GM19023 (cell line): ENCODE results near the gene PTPRT.
"Not testable (repeated sequence)": the region's sequence is repeated elsewhere in the genome, so short reads cannot be mapped to it uniquely, and the experiment has no call there.

ENCODE experiments used
- ATAC-seq: cut with Tn5 transposase; IDR thresholded peaks from one replicate; pipeline ENCODE4 v1.9.1; 2021; ENCODE audit warnings: mild to moderate bottlenecking, moderate library complexity; ENCODE audit not compliant: unreplicated experiment

Gene PTPRT

DNA sequence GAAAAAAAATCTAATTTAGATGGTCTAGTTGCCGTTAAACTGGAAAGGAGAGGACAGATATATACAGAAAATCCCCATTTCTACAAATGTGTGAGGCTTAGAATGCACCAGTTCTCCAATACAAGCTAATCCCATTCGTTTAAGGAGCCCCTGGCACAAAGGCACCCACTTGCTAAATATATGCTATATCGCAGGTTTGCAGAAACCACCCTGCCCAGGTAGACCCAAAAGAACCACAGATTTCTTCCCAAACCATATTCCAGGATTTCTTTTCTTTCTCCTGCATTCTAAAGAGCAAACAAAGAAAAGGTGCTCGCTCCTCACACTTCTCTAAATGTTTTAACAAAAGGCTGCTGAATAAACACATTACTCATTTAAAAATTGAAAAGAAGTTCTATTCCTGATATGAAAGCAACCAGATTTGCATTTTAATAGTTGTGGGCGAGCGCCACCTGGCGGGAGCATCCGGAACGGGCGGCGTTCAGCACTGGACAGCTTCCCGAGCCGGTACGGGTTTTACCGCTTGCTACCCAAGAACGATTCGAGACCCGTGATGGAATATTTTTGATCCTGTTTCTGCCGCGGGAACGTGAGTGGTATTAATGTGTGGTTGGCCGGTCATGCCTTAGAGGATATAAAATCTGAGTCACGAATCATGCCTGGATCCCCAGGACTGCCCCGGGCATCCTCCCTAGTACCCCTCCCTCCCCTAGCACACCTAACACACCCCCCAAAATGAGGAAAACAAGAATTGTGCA, 2.1 kb downstream of the PTPRT start:
- ATAC-seq: no peak

DNA sequence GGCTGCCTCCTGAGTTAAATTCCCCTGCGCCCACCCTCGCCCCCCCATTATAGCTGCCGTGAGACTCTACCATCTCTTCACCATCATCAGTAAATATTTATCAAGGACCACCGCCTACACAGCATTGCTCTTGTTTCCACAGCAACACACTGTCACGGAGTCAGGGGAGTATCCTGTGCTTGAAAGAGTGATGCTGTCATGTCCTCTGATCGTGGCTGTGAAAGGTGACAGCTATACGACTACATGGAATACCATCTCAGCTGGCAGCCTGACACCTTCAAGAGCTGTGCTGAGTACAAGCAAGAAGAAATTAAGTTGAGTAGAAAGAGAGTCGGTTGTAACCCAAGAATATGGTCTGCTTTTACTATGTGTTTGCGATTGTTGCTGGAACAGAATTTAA, 3.4 kb downstream of the PTPRT start:
- ATAC-seq: no peak

DNA sequence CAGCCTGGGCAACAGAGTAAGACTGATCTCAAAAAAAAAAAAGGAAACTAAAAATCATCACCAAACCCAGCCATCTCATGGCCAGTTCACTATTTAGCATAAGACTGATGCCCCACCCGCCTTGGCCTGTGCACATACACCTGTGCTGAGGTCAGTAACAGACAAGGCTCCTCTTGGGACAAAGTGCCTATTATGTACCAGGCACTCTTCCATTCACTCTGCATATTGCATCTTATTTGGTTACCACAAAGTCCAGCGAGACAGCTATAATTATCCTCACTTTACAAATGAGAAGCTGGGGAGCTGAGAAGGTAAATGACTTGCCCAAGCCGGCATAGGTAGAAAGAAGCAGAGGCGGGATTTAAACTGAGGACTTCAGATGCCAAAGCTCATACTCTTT, 3.8 kb downstream of the PTPRT start:
- no peak for ATAC-seq

DNA sequence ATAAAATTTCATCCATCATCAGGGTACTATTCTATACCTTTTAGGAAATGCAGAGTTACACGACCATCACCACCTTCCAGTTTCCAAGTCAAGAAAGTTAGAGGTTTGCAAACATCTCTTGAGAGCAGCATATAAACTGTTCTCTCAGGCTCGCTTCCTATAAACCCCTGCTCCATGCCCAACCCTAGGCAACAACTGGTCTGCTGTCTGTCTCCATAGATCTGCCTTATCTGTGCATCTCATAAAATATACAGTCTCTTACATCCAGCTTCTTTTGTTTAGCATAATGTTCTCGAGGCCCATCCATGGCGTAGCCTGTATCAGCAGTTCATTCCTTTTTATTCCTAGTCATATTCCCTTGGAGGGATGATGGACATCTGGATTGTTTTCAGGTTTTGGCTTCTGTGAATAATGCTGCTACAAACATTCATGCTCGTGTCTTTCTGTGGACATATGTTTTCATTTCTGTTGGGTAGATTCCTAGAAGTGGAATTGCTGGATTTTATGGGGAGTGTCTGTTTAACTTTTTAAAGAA, 6.1 kb downstream of the PTPRT start:
- no peak for ATAC-seq

DNA sequence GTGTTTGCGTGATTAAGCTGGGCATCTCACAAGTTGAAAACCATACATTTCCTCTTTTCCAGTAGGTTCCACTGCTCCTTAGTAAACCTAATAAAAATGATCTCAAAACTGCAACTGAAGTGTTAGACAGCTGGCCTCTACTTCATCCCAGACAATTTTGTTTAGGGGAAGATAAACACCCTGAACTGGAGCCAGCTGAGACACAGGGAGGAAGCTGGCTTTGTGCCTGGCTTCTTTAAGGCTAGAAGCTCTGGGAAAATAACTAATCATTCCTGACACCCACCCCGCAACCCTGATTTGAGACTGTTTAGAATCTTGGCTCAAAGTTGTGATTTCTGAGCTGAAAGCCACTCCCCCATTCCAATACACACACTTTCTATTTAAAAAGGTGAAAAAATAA, 11.6 kb downstream of the PTPRT start:
- ATAC-seq: no peak

DNA sequence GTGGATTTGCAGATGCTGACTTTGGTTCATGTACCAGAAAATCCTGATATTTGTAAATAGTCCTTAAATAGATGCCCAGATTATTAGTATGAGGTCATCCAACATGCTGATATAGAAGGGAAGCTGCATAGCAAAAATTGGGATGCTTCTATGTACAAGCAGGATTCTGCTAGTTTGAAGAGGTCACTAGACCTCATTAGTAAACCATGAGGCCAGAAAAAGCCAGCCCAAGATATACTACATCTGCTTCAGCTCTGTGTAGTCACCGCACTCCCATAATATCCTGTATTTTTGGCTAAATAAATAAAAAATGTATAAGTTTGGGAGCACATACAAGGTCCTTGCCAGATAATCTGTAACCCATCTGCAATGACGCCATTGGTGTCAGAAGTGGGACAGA, 13.0 kb downstream of the PTPRT start:
- no peak for ATAC-seq

DNA sequence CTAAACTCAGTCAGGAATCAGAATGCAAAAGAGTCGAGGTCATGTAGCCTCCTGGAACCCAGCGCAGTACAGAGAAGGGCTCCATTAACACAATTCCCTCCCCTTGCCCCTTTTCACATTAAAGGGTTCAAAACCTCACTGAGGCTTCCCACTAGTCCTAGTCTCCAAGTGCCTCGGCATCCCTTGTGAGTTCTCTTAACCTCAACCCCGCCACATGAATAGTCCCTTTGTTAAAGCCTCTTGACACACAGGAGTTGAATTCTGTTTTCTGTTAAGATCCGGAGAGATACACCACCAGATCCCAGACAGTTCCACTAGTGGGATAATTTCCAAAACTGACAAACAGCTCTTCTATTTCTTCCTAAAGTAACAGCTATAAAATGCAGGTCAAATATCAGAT, 17.8 kb downstream of the PTPRT start:
- ATAC-seq: no peak

DNA sequence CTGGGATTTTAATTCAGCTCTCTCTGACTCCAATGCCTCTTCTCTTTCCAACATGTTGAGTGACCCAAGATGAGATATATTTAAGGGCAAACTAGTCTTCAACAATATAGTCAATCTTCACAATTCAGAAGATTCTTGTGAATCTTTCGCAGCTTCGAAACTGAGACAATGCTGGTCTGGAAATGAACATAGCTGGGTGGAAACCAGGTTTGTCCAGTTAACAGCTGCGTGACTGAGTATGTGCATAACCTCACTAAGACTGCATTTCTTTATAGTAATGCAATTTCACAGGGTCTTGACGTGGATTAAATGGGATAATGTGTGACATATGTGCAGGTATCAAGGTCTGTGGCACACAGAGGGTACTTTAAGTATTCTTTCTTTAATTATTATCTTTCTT, 18.9 kb downstream of the PTPRT start:
- no peak for ATAC-seq

DNA sequence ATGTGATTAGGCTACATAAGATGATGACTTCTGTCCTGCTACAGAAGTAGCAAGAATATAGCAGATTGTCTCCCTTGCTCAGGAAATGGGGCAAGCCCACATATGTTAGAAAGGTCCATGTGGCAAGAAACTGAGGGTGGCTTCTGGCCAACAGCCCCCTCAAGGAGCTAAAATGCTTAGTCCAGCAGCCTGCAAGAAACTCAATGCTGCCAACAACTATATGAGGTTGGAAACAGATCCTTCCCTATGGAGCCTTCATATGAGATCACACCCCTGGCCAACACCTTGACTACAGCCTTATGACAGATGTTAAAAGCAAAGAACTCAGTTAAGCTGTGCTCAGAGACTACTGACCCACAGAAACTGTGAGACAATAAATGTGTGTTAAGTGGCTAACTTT, 22.1 kb downstream of the PTPRT start:
- no peak for ATAC-seq

DNA sequence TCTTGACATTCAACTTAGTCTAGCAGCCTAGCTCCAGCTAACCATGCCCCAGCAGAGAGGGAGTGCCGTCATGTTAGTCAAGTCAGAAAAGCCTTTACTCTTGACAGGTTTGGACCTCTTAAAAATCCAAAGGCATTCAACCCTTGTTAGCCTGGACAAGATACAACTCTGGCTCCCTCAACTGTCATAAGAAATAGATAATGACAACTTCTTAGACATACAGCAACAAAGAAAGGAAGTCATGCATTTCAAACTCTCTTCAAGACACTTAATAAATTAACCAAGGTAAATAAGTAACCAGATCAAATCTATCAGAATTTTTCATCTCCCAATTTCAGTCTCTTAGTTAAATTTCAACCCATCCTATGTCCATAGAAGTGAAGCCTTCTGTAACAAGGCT, 22.7 kb downstream of the PTPRT start:
- no peak for ATAC-seq

DNA sequence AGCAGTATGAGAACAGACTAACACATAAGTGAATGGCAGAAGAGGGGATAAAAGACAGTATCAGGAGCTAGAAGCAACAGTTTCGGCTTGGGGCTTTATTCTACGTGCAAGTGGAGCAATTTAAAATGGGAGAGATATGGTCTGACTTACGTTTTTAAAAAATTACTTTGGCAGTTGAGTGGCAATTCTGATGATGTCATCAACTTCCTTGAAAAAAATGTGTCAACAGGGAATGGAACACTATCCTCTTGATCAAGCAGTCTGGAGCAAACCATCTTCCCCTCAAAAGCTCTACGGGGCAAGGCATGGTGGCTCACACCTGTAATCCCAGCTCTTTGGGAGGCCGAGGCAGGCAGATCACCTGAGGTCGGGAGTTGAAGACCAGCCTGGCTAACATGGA, 24.1 kb downstream of the PTPRT start:
- no peak for ATAC-seq

DNA sequence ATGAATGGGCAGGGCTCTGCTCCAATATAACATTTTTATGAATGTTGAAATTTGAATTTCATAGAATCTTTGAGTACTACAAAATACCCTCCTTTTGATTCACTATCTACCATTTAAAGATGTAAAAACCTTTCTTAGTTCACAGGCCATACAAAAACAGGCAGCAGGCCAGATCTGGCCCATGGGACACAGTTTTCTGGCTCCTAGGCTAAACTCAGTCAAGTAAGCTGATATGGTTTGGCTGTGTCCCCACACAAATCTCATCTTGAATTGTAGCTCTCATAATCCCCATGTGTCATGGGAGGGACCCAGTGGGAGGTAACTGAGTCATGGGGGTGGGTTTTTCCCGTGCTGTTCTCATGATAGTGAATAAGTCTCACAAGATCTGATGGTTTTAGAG, 25.0 kb downstream of the PTPRT start:
- not testable (repeated sequence) for ATAC-seq

DNA sequence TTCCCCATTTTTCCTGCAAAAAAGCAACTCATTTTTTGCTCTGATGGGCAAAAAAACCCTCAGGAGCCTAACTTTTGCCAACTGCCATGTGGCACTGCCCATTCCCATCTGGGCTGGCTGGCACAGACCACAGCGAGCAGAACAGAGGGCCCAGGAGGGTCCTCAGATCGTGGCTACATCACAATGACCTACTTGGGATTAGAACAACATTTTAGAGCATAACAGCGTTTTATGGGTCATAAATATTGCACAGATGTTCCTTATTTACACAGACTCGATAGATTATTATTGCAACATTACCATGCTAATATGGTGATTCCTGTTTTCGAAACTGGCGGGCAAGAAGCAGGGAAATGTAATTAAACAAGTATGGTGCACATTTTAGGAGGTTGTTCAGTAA, 28.0 kb downstream of the PTPRT start:
- ATAC-seq: no peak

DNA sequence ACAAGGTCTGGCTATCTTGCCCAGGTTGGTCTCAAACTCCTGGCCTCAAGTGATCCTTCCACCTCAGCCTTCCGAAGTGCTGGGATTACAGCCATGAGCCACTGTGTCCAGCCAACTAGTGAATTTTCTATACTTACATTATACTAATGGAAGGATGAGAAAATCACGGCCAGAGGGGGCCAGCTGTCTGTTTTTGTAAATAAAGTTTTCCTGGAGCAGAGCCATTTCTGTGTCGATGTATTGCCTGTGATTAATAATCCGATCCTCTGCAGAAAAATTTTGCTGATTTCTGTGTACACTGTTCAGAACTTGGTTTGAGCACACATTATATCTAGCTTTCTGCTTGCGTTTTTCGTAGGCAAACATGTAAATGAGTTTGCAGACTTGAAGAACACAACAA, 28.8 kb downstream of the PTPRT start:
- ATAC-seq: no peak

DNA sequence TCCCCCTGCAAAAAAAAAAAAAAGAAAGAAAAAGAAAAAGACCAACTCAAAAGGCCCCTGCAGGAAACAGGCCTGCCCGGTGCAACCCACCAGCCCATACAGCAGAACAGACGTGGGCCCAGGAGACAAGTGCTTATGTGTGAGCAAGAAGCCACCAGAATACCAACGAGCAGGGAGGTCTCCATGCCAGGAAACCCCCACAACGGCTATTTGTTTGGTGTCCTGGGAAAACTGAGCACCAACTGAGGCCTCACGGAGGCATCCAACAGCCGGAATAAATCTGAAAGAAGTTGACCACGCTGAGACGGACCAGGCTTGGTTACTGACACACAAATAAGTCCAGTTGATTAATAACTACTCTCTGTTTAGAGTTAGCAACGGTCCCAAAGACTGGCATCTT, 29.7 kb downstream of the PTPRT start:
- ATAC-seq: no peak

DNA sequence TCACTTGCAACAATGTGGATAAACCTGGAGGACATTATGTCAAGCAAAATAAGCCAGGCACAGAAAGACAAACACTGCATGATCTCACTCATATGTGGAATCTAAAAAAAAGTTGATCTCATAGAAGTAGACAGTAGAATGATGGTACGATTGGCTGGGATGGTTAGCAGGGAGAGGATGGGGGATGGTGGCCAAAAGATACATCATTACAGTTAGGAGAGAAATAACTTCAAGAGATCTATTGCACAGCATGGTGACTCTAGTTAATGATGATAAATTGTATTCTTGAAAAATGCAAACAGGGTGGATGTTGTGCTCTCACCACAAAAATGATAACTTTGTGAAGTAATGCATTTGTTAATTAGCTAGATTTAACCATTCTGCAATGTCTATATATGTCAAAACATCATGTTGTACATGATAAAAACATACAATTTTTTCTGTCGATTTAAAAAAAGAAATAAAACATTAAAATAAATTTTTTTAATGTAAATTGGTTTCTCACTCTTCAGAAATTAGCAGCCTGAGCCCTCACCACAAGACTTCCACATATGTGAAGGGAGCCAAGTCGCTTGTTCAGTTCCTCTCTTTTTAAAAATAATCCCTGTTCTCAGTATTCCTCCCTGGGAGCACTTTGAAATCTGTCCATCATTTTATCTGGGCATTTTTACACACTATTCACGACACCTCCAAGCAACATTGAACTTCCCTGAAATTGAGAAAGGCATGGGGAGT, 34.2 kb downstream of the PTPRT start:
- ATAC-seq: no peak

DNA sequence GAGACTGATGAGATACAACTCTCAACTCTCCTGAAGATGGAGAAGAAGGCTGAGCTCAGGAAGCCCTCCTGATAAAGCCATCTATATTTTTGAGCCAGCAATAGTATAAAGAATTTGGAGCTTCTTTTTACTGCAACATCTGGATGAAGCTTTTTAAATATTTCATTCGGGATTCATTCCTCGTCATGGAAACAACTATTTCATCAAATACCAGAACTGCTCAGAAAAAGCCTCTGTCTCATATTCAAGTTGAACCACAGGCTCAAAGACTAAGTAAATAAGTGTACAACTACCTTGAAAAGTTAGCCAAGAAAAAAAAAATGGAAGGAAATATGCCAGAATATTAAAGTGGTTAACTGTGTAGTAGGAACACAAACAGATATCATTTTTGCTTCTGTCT, 37.8 kb downstream of the PTPRT start:
- ATAC-seq: no peak

DNA sequence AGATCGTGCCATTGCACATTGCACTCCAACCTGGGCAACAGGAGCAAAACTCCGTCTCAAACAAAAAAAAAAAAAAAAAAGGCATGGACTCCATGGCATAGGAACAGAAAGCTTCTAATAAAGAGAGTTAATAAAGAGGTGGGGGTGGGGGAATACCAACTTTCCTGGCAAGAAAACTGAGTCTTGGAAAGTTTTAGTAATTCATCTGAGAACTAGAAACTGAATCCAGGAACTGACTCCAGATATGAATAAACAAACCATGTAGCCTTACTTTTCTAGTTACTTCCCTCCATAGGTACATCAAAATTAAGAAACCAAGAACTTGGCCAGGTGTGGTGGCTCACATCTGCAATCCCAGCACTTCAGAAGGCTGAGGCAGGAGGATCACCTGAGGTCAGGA, 38.5 kb downstream of the PTPRT start:
- no peak for ATAC-seq

DNA sequence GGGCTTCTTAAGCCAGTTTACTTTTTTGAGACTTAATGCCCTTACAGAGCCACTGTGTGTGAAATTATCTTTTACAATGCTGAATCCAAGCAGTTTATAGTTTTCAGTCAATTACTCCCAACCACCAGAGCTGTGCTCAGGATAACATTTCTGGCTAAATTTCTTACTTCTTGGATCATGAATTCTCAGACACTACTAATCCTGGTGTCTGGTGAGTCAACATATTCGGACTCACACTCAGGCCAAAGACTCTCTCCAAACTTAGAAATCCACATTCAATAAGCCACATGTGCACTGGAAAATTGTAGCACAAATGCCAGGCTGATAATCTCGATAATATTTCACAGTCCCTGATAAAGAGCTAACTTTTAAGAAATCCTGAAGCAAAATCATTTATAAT, 49.0 kb downstream of the PTPRT start:
- no peak for ATAC-seq

DNA sequence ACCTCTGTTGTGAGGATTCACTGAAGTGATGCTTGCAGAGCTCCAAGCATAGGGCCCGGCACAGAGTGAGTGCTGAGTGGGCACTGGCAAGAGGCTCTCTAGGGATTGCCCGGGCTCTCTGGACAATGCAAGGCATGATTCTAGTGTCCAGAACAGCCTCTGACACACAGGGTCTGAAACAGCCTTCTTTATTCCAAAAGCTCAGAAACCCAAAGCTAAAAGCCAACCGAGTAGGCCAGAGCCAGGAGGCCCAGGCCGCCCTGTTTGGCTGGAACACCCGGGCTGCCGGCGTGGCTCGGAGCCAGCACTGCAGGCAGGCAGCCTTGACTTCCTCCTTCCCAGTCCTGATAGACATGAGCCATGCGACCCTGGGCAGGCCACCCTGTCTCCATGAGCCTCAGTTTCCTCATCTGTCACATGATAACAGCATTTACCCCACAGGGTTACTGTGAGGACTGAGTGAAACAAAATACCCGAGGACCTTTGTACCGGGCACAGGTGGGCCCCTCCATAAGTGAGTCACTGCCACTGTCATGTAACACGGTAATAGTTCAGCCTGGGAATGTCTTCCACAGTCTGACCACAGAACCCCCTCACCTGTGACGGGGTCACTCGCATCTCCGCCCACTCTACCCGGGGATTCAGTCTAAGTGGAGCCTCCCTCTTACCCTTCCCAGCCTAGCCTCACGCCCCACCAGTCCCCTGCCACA, 51.5 kb downstream of the PTPRT start:
- no peak for ATAC-seq

DNA sequence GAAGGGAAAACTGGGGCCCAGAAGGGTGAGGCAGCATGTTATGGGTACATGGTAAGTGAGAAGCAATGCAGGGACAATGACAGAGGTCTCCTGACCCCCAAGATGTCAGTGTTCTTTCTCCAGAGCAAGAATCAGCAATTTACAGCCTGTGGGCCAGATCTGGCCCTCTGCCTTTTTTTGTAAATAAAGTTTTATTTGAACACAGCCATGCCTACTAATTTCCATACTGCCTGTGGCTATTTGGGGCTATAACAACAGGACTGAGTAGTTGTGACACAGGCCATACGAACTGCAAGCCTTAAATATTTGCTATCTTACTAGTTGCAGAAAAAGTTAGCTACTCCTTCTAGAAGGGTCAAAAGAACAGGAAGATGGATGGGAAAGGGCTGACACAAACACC, 52.5 kb downstream of the PTPRT start:
- no peak for ATAC-seq

DNA sequence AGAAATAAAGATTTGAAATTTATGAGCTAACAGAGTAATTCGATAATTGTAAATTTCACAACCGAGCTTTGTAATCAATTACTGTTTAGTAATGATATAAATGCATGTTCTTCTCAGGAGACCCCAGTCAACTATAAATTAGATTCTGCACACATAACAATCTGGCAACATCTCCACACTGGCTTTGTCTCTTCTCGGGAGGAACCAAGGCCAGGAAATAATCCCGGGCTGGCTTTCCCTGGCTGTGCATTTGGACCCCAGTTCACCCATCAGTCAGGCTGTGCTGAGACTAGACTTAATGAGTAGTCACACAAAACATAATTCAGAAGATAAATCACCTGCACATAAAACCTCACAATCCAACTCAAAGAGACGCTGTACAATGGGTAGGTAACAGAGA, 65.5 kb downstream of the PTPRT start:
- no peak for ATAC-seq
